GM18505 (cell line): ENCODE results near the gene ATXN7L3.
"Not testable (repeated sequence)": the region's sequence is repeated elsewhere in the genome, so short reads cannot be mapped to it uniquely, and the experiment has no call there.

Experiments used
- ATAC-seq: cut with Tn5 transposase; IDR thresholded peaks from one replicate; pipeline ENCODE4 v1.9.1; 2021; ENCODE audit not compliant: unreplicated experiment
- POLR2A ChIP-seq: IDR thresholded peaks from 4 replicates; pipeline ENCODE4 v1.6.1; 2011; ENCODE audit warnings: borderline replicate concordance; ENCODE audit not compliant: insufficient read depth, insufficient read length; ENCODE audit errors: extremely low read depth

The ATXN7L3 gene

DNA sequence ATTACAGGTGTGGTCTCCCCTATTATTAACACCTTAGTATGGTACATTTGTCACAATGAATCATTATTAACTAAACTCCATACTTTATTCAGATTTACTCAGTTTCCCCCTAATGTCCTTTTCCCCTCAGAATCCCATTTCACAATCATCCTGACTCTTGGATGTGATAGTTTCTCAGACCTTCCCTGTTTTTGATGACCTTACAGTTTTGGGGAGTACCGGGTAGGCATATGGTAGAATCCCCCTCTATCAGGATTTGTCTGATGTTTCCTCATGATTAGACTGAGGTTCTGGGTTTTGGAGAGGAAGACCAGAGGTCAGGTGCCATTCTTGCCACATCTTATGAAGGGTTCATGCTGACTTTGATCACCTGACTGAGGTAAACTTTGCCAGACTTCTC is 35.2 kb downstream of the ATXN7L3 start:
- ATAC-seq: no peak
- no peak for TF ChIP-seq POLR2A

GRCh38 chr17:44159519-44160210 is 40.0 kb downstream of the ATXN7L3 start:
- TF ChIP-seq POLR2A: no peak

GRCh38 chr17:44155488-44155887 is 44.2 kb downstream of the ATXN7L3 start:
- ATAC-seq: no peak
- no peak for TF ChIP-seq POLR2A

More at GRCh38 chr17:44159519-44160210, 40.0 kb downstream of the ATXN7L3 start:
- no peak for ATAC-seq

DNA sequence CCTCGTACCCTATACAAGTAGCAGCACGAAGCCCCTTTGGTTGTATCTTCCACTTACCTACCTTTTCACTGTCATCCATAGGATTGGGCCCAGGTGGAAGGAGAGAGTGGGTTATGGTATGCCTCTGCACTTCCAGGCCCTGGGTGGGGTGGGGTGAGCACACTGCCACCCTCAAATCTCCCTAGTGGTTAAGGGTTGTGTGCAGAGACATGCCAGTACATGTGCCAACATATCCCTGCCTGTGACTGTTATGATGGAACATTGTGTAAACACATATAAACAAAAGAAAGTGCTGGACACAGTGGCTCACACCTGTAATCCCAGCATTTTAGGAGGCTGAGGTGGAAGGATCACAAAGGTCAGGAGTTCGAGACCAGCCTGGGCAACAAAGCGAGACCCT is 46.8 kb downstream of the ATXN7L3 start:
- TF ChIP-seq POLR2A: no peak
- no peak for ATAC-seq

GRCh38 chr17:44149750-44150329 is 49.8 kb downstream of the ATXN7L3 start:
- no peak for TF ChIP-seq POLR2A
- ATAC-seq: no peak

DNA sequence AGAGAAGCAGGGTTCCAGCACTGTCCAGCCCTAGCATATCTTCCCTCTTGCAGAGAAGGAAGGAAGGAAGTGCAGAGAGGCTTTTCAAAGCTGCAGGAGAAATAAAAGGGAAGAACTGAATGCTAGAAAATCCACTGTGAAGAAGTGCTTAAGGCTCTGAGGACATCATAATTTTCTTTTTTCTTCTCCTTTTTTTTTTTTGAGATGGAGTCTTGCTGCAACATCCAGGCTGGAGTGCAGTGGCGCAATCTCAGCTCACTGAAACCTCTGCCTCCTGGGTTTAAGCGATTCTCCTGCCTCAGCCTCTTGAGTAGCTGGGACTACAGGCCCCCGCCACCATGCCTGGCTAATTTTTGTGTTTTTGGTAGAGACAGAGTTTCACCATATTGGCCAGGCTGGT is 50.6 kb downstream of the ATXN7L3 start:
- ATAC-seq: not testable (repeated sequence)

GRCh38 chr17:44147812-44148211 is 51.9 kb downstream of the ATXN7L3 start:
- no peak for TF ChIP-seq POLR2A

DNA sequence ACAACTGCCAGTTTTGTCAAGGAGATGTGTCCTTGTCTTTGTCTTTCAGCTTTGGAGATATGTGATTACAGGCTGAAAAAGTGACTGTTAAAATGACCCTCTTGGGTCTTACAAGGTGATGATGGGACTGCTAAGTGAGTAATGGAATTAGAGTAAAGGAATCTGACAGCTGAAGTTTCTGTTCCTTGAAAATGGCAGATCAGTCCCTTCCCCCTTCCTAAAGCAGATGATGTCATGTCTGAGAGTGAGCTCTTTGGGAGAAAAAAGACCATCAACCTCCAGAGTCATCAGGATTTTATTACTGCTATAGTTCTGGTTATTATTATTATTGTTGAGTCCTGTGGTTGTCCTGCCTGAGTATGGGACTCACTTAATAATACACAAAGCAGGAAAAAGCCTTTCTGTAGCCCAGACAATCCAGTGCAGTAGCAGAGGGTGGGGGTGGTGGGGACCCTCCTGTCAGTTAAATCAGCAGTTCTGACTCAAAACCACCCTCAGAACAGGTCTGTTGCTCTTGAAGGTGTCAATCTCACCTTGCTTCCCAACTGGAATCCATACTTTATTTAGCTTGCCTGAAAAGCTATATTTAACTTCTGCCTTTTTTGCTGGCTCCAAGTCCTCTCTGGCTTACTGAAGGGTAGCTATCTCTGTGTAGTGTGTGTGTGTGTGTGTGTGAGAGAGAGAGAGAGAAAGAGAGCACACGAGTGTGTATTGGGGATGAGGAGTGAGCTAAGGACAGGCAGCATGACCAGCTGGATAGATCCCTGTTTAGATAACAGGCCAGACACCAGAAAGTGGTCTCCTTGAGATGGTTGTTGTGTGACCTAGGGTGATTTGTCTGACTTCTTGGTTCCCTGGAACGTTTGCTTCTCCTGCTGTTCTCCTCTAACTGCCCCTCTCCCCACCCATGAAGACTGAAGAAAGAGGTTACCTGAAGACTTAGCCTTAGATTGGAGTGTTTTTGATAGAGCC is 53.0 kb downstream of the ATXN7L3 start:
- no peak for ATAC-seq
- no peak for TF ChIP-seq POLR2A

More at GRCh38 chr17:44147812-44148211, 51.9 kb downstream of the ATXN7L3 start:
- ATAC-seq: no peak

- TF ChIP-seq POLR2A: no peak
- no peak for ATAC-seq
Observed at GRCh38 chr17:44144966-44145739, 54.5 kb downstream of the ATXN7L3 start.

GRCh38 chr17:44143921-44144320 is 55.8 kb downstream of the ATXN7L3 start:
- ATAC-seq: not testable (repeated sequence)
